Keratinocyte (primary cell): Measurements from ENCODE around the gene OR7D2. TPM values are rescaled to one million over a fixed set of nuclear protein-coding genes. Genes with fewer than 3 reads are reported as not detected.

Source experiments
- DNase-seq: peaks from one replicate; pipeline ENCODE4 v3.0.0-alpha.2; 2011; ENCODE audit warnings: low read depth, missing footprints, low spot score
- FAIRE-seq: peaks from 2 replicates; lab custom pipeline; 2011; peaks lifted over from hg19 to GRCh38; lab: Jason Lieb, UNC
- H2AFZ ChIP-seq: 2 replicates; pipeline ENCODE4 v1.6.0; 2012; ENCODE audit warnings: low read length, control low read depth, inconsistent platforms; ENCODE audit not compliant: control insufficient read depth
- H3K27ac ChIP-seq: 2 replicates; pipeline ENCODE4 v1.5.1; 2011; ENCODE audit warnings: low read length; ENCODE audit not compliant: control insufficient read depth, insufficient read depth
- H3K27me3 ChIP-seq: 3 replicates; pipeline ENCODE4 v1.6.0; 2011; ENCODE audit warnings: low read length; ENCODE audit not compliant: control insufficient read depth, insufficient read depth; ENCODE audit errors: extremely low read depth
- H3K36me3 ChIP-seq, 2 experiments: 2 replicates in 1 of 2; 3 replicates in 1 of 2; pipeline ENCODE4 v1.5.1; 2011; ENCODE audit warnings: low read length in 2 of 2, mild to moderate bottlenecking in 1 of 2; ENCODE audit not compliant: control insufficient read depth in 2 of 2, insufficient read depth in 2 of 2; ENCODE audit errors: extremely low read depth in 1 of 2
- H3K4me1 ChIP-seq: 3 replicates; pipeline ENCODE4 v1.5.1; 2011; ENCODE audit warnings: low read length; ENCODE audit not compliant: control insufficient read depth, insufficient read depth; ENCODE audit errors: extremely low read depth
- H3K4me2 ChIP-seq: 3 replicates; pipeline ENCODE4 v1.6.0; 2011; ENCODE audit warnings: low read depth, low read length; ENCODE audit not compliant: control insufficient read depth, insufficient read depth; ENCODE audit errors: extremely low read depth
- H3K4me3 ChIP-seq, 3 experiments: fragments of 200-600 bp in 1 of 3; sonication (generic) in 1 of 3; 2 replicates in 2 of 3; 3 replicates in 1 of 3; pipeline ENCODE4 v1.5.1; 2011 to 2016; ENCODE audit warnings: low read length in 3 of 3, mild to moderate bottlenecking in 3 of 3, control low read depth in 2 of 3, inconsistent platforms in 1 of 3, low read depth in 1 of 3, mixed read lengths in 1 of 3, mixed run types in 1 of 3, moderate library complexity in 1 of 3; ENCODE audit not compliant: control insufficient read depth in 2 of 3, insufficient read depth in 2 of 3; ENCODE audit errors: extremely low read depth in 1 of 3
- H3K79me2 ChIP-seq: 2 replicates; pipeline ENCODE4 v1.6.0; 2012; ENCODE audit warnings: low read length; ENCODE audit not compliant: control insufficient read depth, insufficient read depth
- H3K9ac ChIP-seq: 3 replicates; pipeline ENCODE4 v1.6.0; 2011; ENCODE audit warnings: low read length; ENCODE audit not compliant: control insufficient read depth, insufficient read depth; ENCODE audit errors: extremely low read depth
- H3K9me1 ChIP-seq: 3 replicates; pipeline ENCODE4 v1.6.0; 2011; ENCODE audit warnings: low read length; ENCODE audit not compliant: control insufficient read depth, insufficient read depth; ENCODE audit errors: extremely low read depth
- H3K9me3 ChIP-seq: 2 replicates; pipeline ENCODE4 v1.5.1; 2012; ENCODE audit warnings: low read depth, low read length; ENCODE audit not compliant: control insufficient read depth
- H4K20me1 ChIP-seq: 3 replicates; pipeline ENCODE4 v1.6.0; 2011; ENCODE audit warnings: low read length; ENCODE audit not compliant: control insufficient read depth, insufficient read depth; ENCODE audit errors: extremely low read depth
- EZH2 ChIP-seq: IDR thresholded peaks from one replicate; pipeline ENCODE4 v1.6.1; 2012; ENCODE audit warnings: inconsistent platforms, mild to moderate bottlenecking, low read length, moderate library complexity
- dilution Hi-C: fragments of 300-500 bp; cut with MboI; formaldehyde crosslinking; loops from one replicate; pipeline ENCODE4 v1.7.0; 2020; ENCODE audit warnings: low sequenced_read_pairs; ENCODE audit not compliant: extremely low pct_ligation_motif_present
- polyA plus RNA-seq, 5 experiments: library from polyadenylated mRNA; depleted of rRNA in 3 of 5; stranded (reverse) in 3 of 5; stranded (forward) in 1 of 5; unstranded in 1 of 5; fragments of >200 nt; gene quantifications; 1 replicate in 1 of 5; 2 replicates in 3 of 5; 3 replicates in 1 of 5; pipeline versions ENCODE4 v1.2.1 to v1.2.3, GENCODE V29; 2011 to 2012; ENCODE audit warnings: missing spikeins in 2 of 5, low read depth in 1 of 5, low replicate concordance in 1 of 5
- TF ChIP-seq, protein P1 (sequence below), 3 experiments: IDR thresholded peaks in 1 of 3; conservative IDR thresholded peaks in 1 of 3; optimal IDR thresholded peaks in 1 of 3; 2 replicates in 2 of 3; 3 replicates in 1 of 3; pipeline versions ENCODE3 to v1.5.1; 2011; ENCODE audit warnings: low read length in 3 of 3, mild to moderate bottlenecking in 3 of 3, moderate library complexity in 2 of 3, control low read depth in 1 of 3, inconsistent platforms in 1 of 3; ENCODE audit not compliant: insufficient read depth in 2 of 3; ENCODE audit errors: extremely low read depth in 1 of 3

OR7D2 gene
- polyA plus RNA-seq, 1 donor (not counting 4 experiments of a cell fraction or from before 2014, with no cell fraction given) = 0.03 TPM

DNA sequence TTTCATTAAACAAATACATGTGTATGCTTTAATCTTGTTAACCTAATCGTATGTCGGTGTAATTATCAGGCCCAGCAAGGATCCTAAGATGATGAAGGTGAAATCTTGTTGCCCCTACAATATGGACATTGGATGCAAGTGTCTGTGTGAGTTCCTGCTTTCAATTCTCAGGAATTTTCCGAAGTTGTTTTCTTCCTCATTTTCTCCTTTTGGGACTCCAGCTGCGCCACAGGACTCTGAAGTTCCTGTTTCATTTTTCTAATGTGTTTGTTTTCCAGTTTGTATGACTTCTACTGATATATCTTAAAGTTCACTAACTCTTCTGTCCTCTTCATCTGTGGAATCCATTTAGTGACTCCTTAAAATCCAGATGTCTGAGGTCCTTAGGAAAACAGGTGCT lies 11.9 kb upstream of the OR7D2 start:
- H3K4me2 ChIP-seq = no peak overlapping the region
- H2AFZ ChIP-seq = no peak overlapping the region
- H3K4me1 ChIP-seq = no peaks in the 10 kb centered on the region
- no peak overlapping the region for H3K9ac ChIP-seq
- TF ChIP-seq, protein P1, sequence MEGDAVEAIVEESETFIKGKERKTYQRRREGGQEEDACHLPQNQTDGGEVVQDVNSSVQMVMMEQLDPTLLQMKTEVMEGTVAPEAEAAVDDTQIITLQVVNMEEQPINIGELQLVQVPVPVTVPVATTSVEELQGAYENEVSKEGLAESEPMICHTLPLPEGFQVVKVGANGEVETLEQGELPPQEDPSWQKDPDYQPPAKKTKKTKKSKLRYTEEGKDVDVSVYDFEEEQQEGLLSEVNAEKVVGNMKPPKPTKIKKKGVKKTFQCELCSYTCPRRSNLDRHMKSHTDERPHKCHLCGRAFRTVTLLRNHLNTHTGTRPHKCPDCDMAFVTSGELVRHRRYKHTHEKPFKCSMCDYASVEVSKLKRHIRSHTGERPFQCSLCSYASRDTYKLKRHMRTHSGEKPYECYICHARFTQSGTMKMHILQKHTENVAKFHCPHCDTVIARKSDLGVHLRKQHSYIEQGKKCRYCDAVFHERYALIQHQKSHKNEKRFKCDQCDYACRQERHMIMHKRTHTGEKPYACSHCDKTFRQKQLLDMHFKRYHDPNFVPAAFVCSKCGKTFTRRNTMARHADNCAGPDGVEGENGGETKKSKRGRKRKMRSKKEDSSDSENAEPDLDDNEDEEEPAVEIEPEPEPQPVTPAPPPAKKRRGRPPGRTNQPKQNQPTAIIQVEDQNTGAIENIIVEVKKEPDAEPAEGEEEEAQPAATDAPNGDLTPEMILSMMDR (optimal IDR thresholded peaks at IDR 0.05 in 1 of 3, IDR thresholded peaks at IDR 0.05 in 1 of 3, conservative IDR thresholded peaks at IDR 0.05 in 1 of 3; ENCODE audit: extremely low read depth in 1 of 3, insufficient read depth in 2 of 3, low read length in 3 of 3) = no peak
- TF ChIP-seq EZH2 = no peak
- no peak overlapping the region for H3K27ac ChIP-seq
- dilution Hi-C loops = no loop called here
- no peak overlapping the region for H3K4me3 ChIP-seq
- no peaks in the 10 kb centered on the region for H4K20me1 ChIP-seq
- H3K9me3 ChIP-seq = peaks cover 9% of the 10 kb centered on the region
- DNase-seq (no peak), FAIRE-seq (no peak)
- peaks cover 3 to 15% of the 10 kb centered on the region in 2 experiments for H3K36me3 ChIP-seq
- no peaks in the 10 kb centered on the region for H3K27me3 ChIP-seq
- no peaks in the 10 kb centered on the region for H3K9me1 ChIP-seq
- H3K79me2 ChIP-seq = no peaks in the 10 kb centered on the region

DNA sequence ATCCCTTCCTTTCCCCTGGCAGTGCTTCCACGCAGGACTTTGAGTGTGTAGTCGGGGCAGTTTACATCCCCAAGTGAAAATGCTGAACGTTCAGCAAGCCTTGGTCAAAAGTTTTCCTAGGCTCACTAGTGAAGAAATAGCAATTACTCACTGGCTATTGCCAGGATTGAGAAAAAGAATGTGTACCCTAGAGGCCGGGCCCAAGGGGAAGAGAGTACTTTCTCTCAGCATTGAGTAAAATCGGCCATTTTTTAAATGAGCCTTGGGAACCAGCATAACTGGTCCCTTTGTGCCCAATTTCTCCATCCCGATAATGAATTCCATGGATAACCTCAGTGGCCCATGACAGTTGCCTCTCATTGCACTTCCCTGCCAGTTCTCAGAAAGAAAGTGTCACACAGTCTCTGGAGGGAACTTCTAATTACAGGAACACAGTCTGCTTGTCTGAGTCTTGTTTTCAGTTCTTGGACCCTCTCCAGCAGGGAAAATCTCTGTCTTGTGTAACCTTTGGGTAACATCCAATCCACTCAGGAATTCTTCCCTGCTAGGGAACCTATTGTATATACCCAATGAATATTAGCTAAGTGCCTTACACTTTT lies 7.3 kb upstream of the OR7D2 start:
- Histone ChIP-seq H3K9ac (no peak overlapping the region), H3K4me1 (no peaks in the 10 kb centered on the region), H3K9me1 (no peaks in the 10 kb centered on the region), H3K27ac (no peak overlapping the region), H3K9me3 (peaks cover 2% of the 10 kb centered on the region), H3K4me3 (no peak overlapping the region), H4K20me1 (no peaks in the 10 kb centered on the region), H2AFZ (no peak overlapping the region), H3K4me2 (no peak overlapping the region), H3K79me2 (no peaks in the 10 kb centered on the region), H3K36me3 (no peaks in the 10 kb centered on the region), H3K27me3 (no peaks in the 10 kb centered on the region)
- TF ChIP-seq EZH2 = no peak
- TF ChIP-seq, protein P1 (optimal IDR thresholded peaks at IDR 0.05 in 1 of 3, IDR thresholded peaks at IDR 0.05 in 1 of 3, conservative IDR thresholded peaks at IDR 0.05 in 1 of 3; ENCODE audit: extremely low read depth in 1 of 3, insufficient read depth in 2 of 3, low read length in 3 of 3) = no peak
- FAIRE-seq = no peak
- dilution Hi-C loops = no loop called here
- DNase-seq = no peak
